Retina (tissue), 1 donor: ENCODE measurements around the gene SLC25A39.
"Not testable (repeated sequence)": the region's sequence is repeated elsewhere in the genome, so short reads cannot be mapped to it uniquely, and the experiment has no call there.

Source experiments
- DNase-seq: peaks from one replicate; pipeline ENCODE4 v3.0.0-alpha.2; 2016

The SLC25A39 gene

GRCh38 chr17:44324571-44325275 is at the start of gene SLC25A39:
SLC25A39 (minus strand) TSS chr17:44324823; CDS start chr17:44323562, 1,261 bp downstream.
- peak; percentile 94 for DNase-seq

GRCh38 chr17:44372036-44372435 is 47.4 kb upstream of the SLC25A39 start:
- no peak for DNase-seq

- DNase-seq = not testable (repeated sequence)
Measured at GRCh38 chr17:44369414-44370023, 44.9 kb upstream of the SLC25A39 start.

- DNase-seq = not testable (repeated sequence)
Measured at GRCh38 chr17:44368391-44369243, 44.0 kb upstream of the SLC25A39 start.

GRCh38 chr17:44367231-44367979 is 42.8 kb upstream of the SLC25A39 start:
- DNase-seq = no peak

GRCh38 chr17:44365051-44365450 is 40.4 kb upstream of the SLC25A39 start:
- not testable (repeated sequence) for DNase-seq

GRCh38 chr17:44363613-44364159 is 39.1 kb upstream of the SLC25A39 start, which contains the start of gene FAM171A2:
FAM171A2 (minus strand) TSS chr17:44363853; CDS start chr17:44363714, 139 bp downstream.
- peak; percentile 71 for DNase-seq

- peak; percentile 76 for DNase-seq
Measured at GRCh38 chr17:44362949-44363612, 38.5 kb upstream of the SLC25A39 start.

- no peak for DNase-seq
Measured at GRCh38 chr17:44362459-44362948, 37.9 kb upstream of the SLC25A39 start.

GRCh38 chr17:44361292-44362260 is 37.0 kb upstream of the SLC25A39 start:
- DNase-seq = no peak

GRCh38 chr17:44360826-44361225 is 36.2 kb upstream of the SLC25A39 start:
- peak; percentile 89 for DNase-seq

GRCh38 chr17:44360144-44360533 is 35.5 kb upstream of the SLC25A39 start:
- DNase-seq = no peak

- no peak for DNase-seq
Measured at GRCh38 chr17:44359458-44360143, 35.0 kb upstream of the SLC25A39 start.

GRCh38 chr17:44359006-44359405 is 34.4 kb upstream of the SLC25A39 start:
- DNase-seq = no peak

GRCh38 chr17:44358066-44358465 is 33.4 kb upstream of the SLC25A39 start:
- DNase-seq = no peak

- no peak for DNase-seq
Measured at GRCh38 chr17:44356241-44356640, 31.6 kb upstream of the SLC25A39 start.

- DNase-seq = no peak
Measured at GRCh38 chr17:44355642-44356099, 31.0 kb upstream of the SLC25A39 start.

GRCh38 chr17:44354582-44355561 is 30.2 kb upstream of the SLC25A39 start:
- peak; percentile 81 for DNase-seq
